GM19043 (cell line): Measurements from ENCODE around the gene SENP8.

ENCODE experiments used
- ATAC-seq: cut with Tn5 transposase; IDR thresholded peaks from one replicate; pipeline ENCODE4 v1.9.1; 2021; ENCODE audit warnings: low read depth; ENCODE audit not compliant: unreplicated experiment

SENP8 gene

DNA sequence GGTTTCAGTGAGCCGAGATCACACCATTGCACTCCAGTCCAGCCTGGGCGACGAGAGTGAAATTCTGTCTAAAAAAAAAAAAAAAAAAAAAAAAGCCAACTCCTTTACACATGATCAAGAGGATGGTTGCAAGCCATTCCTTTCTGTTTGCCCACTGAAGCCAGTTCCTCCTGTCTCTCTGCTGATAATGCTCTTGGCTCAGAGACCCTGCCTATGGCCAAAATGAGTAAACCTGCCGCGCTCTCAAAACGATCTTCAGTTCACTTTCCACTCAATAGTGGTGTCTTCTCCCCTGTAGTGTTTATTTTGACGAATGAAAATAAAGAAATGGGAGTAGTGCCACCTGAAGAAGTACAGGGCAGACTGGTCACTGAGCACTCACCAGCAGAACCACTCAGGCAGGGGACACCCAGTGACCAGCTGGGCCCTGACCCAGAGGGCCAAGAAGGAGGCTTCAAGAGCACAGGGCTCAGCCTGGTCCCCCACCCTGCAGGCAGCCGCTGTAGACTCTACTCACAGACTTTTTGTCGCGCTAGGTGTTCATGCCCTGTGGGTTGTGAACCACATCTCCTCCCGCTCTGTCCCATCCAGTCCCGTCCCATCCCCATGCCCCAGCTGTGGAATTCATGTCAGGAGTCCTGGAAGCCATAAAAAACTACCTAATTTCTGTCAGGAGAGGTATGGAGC is 55.8 kb downstream of the SENP8 start:
- no peak for ATAC-seq

DNA sequence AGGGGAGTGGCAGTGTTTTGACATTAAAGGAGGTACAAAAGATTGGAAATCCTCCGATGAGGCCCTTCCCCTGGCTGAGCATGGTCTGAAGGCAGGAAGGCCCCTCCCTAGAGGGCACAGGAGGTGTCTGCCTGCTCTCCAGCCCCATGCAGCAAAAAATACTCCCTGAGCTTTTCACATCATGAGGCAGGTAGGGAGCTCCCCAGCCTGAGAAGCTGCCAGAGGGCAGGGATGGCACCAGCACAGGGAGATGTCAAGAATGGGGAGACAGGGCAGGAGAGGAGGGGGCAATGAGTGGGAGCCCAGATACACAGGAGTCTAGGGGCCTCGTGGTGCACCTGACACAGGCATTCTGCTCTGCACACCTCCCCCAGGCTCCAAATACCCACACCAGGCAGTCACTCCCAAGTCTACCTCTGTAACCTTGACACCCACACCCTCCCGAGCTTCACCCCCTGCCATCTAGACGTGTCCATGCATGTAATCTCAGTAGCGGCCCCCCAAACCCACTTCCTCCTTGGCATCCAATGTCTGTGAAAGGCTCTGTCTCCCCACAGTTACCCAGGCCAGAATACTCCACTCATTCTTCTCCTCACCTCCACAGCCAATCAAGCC is 56.5 kb downstream of the SENP8 start:
- ATAC-seq, result no peak

DNA sequence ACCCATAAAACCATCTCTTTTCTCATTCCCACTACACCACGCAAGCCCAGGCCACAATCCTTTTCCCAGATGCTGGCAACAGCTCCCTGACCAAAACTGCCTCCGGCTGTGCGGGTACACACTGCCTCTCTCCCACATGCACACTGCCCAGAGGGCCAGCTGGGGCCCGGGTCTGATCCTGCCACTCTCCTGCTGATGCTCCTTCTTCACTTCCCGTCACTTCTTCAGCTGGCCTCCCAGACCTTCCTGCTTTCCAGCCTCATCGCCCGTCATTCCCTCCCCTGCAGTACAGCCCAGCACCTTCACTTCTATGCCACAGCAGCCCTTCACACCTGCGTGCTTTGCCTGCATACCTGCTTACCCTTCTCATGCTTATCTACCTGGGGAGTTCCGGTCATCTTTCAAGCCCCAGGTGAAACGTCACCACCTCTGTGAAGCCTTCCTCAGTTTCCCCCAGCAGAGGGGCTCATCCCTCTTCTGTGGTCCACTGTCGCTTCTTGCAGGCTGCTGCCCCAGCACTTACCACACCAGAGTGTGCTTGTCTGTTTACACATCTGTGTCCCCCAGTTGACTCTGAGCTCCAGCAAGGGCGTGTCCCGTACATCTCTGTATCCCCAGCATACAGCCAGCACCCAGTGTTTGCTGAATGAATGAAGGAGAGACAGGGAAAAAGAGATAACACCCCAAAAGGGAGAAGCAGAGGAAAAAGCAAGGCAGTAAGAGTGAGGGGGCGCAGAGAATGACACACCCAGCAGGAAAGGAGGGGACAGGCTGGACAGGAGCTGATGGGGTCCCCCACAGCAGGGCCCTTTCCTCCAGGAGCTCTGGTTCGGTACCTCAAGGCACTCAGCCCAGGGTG is 57.2 kb downstream of the SENP8 start:
- ATAC-seq, result no peak

DNA sequence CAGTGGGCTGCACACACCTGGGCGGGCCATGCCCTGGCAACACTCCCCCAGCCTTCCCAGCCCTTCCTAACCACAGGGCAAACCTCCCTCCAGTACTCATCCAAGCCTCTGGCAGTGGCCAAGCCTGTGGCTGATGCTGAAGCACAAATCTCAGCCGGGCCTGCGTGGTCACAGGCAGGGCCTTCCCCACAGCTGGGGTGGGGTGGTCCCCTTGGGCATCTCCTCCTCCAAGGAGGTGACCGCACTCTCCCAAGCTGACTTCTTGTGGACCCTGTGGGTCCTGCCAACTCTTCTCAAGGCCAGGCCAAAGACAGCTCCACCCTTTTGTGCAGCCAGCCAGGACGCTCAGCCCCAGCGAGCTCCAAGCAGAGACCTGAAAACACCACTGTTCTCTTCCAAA is 58.0 kb downstream of the SENP8 start:
- no peak for ATAC-seq

DNA sequence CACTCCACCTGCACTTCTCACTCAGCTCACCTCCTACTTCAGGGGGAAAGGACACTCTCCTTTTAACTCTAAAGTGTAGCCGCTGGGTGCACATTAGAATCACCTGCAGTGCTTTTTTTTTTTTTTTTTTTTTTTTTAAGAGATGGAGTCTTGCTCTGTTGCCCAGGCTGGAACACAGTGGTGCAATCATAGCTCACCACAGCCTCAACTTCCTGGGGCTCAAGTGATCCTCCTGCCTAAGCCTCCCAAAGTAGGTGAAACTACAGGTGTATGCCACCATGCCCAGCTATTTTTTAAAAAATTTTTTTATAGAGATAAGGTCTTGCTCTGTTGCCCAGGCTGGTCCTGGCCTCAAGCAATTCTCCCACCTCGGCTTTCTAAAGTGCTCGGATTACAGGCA is 58.5 kb downstream of the SENP8 start:
- ATAC-seq, result no peak

DNA sequence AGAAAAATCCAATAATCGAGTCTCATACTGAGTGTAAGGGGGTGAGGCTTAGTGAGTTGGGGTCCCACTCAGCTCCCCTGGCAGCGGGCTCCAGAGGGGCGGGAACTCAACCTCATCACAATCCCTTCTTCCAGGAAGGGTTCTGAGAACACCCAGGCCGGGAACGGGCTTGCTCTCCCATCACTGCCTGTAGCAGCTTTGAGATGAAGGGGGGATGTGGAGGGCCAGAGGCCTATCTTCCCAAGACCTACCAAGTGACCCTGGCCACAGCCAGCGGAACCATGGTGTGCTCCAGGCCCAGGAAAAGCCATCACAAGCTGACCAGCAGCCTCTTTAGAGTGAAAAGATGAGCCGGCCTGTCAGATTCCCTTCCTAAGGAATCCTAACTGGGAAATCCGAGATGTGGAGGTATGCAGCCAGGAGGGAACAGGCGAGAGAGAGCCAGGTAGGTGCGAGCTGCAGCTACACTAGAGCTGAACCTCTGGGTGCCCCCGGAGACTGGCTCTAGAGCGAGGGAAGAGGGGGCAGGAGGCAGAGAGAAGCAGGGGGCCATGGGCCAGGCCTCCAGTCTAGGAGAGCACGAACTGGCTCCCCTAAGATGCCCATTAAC is 60.9 kb downstream of the SENP8 start:
- no peak for ATAC-seq

DNA sequence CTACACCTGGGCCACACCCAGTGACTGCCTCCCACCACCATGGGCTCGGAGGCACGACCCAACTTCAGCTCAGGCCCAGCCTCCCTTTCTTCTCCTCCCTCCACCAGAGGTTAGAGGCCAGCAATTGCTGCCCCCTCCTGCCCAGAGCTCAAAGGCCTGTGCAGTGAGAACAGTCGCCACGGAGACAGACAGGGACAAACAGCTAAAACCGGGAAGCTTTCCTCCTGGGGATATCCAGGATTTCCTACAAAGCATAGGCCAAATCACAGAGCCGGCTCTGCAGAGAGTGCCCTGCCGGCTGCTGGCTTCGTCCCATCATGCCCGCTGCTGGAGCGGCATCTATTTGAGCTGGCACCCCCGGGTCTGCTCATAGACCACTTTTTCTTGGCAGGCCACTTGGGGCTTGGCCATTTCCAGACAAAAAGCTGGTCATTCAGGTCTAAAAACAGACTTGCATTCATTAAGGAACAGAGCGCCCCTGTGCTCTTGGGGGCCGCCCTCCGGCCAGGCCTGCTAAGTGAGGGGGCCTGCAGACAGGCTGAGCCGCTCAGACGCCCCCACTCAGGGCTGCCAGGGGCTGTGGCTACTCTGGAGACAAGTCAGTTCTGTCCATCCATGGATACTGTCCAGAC is 61.9 kb downstream of the SENP8 start:
- ATAC-seq, result no peak

DNA sequence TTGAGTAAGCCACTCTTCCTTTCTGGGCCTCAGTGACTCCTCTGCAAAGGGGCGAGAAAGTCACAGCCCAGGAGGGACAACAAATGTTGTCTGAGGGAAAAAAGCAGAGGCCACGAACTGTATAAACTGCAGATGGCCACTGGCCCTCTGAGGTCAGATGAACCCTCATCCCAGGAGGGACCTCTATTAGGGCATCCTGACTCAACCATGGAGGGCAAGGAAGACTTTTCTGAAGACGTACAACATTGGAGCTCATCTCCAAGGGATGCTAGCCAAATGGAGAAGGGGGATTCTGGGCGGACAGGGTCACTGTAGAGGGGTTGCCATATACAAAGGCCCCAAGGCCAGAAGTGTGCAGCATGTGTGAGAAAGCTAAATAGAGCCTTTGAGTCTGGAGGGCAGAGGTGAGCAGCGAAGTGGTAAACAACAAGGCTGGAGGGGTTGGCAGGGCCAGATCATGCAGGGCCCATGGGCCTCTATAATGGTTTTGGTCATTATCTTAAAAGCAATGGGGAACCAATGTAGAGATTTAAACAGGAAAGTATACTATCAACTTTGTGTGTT is 62.6 kb downstream of the SENP8 start:
- no peak for ATAC-seq

DNA sequence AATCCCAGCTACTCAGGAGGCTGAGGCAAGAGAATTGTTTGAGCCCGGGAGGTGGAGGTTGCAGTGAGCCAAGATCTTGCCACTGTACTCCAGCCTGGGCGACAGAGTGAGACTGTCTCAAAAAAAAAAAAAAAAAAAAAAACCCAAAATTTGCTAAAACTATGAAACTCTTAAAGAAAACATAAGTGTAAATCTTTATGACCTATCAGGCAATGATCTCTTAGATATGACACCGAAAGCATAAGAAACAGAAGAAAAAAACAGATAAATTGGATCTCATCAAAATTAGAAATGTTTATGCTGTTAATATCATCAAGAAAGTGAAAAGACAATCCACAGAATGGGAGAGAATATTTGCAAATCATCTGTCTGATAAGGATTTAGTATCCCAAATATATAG is 64.0 kb downstream of the SENP8 start:
- no peak for ATAC-seq

DNA sequence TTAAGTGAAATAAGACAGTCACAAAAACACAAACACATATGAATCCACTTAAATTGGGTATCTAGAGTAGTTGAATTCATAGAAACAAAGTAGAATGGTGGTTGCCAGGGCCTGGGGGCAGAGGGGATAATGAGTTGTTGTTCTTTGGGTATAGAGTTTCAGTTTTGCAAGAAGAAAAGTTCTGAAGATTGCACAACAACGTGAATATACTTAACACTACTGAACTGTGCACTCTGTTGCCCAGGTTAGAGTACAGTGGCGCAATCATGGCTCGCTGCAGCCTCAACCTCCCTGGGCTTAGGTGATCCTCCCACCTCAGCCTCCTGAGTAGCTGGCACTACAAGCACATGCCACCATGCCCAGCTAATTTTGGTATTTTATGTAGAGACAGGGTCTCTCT is 64.5 kb downstream of the SENP8 start:
- no peak for ATAC-seq

DNA sequence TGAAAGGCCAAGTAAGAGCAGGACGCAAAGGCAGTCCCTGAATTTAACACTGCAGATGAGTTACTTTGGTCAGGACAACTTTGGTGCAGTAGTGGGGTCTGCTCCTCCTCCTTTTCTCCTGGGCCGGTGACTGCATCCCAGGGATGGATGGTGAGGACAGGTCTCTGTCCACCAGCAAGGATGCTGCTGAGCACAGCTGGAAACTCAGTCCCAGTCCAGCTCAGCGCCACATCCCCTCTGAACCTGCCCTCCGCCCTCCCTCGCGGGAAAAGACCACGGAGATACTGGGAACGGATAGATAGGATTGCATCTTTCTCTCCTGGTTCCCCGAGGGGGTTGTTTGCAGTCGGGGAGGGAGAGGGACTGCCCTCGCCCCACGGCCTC is 65.6 kb downstream of the SENP8 start:
- no peak for ATAC-seq

DNA sequence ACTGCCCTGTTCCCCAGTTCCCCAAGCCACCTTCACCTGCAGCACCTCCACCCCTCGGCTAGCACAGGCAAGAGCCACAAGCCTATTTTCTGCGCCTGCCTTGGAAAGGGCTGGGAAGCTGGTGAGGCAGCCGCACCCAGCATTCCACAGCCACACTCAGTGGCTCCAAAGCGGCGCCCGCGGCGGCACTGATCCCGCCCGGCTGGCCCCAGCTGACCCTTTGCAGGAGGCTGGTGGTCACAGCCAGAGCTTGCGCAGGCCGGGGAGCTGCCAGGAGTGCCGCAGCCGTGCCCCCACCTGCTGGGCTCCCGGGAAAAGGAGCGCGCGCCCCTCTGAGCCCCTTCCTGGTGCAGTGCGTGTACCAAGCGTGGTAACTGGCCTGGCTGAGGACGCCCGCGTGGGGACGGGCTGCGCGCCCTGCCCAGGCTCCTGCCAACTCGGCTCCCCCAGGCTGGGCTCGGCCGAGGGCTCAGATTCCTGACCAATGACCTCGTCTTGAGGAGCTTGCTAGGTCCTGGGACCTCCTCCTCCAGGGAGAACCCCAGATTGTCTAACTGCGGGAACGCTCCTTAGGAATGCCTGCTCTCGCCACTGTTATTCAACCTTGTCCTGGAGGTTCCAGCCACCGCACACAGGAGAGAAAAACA is 66.1 kb downstream of the SENP8 start:
- no peak for ATAC-seq

DNA sequence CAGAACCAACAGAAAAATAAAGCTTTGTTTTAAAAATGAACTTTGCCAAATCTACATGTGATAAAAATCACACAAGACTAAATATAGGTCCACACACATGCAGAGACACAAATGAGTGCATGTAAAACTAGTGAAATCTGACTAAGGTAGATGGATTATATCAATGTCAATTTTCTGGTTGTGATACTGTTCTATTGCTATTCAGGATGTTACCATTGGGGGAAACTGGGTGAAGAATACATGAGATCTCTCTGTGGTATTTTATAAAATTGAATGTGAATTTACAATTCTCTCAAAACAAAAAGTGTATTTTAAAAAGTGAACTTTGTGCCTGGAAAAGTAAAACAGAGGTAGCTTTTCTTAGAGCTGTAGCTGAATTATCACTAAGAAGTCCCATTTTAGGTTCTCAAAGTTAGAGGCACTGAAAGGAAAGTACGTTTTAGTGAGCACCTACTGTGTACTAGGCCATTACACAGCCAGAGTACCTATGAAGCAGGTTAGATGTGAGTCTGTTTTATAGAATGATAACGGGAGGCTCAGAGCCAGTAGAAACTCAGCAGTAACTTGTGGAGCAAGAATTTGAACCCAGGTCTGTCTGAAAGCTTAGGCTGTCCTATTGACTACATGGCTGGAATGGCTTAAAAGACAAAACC is 71.2 kb downstream of the SENP8 start:
- ATAC-seq, result no peak

DNA sequence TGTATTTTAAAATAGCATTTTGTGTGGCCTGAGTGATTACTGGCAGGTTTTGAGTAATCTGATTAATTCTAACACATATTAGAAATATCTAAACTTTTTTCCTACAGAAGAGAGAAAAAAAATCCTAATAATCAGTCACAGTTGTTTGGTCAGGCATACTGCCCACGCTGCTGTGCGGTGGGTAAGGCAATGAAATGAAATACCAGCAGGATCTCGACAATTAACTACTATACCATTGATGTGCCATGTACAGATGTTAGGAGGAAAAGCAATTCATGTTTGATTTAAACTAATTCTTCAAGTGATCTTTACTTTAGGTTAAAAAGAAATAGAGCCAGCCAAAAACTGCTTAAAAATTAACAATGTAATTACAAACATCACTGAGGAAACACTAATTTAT is 74.2 kb downstream of the SENP8 start:
- no peak for ATAC-seq
